Peyer's patch (tissue), 4 donors: ENCODE measurements around the gene NANOS3.

Experiments used
- CTCF ChIP-seq, 6 experiments: fragments of 450-650 bp in 4 of 6; fragments of 200-600 bp in 2 of 6; sonication (generic) in 1 of 6; IDR thresholded peaks; one replicate each; pipeline ENCODE4 v1.5.1; 2017 to 2019; ENCODE audit warnings: antibody characterized with exemption in 6 of 6, mild to moderate bottlenecking in 3 of 6, moderate library complexity in 1 of 6
- POLR2A ChIP-seq, 2 donors: fragments of 450-650 bp; IDR thresholded peaks; one replicate each; pipeline ENCODE4 v1.5.1; 2017; ENCODE audit warnings: antibody characterized with exemption in 2 of 2, mild to moderate bottlenecking in 2 of 2, moderate library complexity in 2 of 2

- no peak for TF ChIP-seq CTCF (IDR thresholded peaks at IDR 0.05)
- no peak for TF ChIP-seq POLR2A (IDR thresholded peaks at IDR 0.05)
Measured at GRCh38 chr19:13835791-13836723, 40.9 kb upstream of the NANOS3 start.
